ENCODE data around the gene MAJIN. TPM values are rescaled to one million over a fixed set of nuclear protein-coding genes. Genes with fewer than 3 reads are reported as not detected.

MAJIN gene, protein sequence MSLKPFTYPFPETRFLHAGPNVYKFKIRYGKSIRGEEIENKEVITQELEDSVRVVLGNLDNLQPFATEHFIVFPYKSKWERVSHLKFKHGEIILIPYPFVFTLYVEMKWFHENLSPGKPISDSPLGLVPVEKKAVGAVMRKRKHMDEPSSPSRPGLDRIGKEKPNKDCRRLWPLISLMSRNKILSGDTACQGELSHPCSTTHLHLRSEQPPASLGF
- total RNA-seq: not detected in 2 replicates

DNA sequence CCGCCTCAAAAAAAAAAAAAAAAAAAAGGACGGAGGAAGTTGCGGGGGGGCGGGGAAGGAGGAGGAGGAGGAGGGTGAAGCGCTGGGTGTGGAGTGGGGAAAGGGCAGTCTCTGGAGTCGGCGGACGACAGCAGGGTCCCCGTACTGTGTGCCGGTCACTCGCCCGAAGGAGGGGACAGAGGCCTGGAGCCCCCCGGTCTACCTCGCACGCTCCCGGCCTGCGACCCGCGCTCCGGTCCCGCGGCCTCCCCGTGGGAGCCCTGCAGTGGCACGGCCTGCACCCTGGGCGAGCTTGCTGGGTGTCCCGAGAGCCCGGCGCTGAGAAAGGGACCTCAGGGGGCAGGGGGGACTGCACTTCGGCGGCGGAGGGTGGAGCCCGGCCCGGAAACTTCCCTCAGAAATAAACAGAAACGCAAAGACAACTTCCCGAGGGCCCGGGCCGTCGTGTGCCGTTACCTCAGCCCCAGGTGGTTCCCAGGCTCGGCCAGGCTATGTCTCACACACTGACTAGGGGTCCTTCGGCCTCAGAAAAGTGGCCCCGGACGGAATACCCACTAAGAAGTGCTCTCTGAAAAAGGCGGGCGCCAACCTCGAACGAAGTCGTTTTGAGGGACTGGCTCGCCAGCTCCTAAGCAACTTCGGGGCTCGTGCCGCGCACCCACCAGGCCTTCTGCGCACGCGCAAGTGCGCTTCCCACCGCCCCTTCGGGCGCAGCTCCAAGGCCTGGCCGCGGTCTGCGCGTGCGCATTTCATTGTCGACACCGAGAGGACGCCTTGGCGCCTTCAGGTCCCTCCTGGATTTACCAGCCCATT lies at the start of gene MAJIN:
TSS of gene MAJIN (minus strand) at position 688 of the 813 bp plus-strand sequence. CDS start 12,703 bp downstream, outside the sequence.

DNA sequence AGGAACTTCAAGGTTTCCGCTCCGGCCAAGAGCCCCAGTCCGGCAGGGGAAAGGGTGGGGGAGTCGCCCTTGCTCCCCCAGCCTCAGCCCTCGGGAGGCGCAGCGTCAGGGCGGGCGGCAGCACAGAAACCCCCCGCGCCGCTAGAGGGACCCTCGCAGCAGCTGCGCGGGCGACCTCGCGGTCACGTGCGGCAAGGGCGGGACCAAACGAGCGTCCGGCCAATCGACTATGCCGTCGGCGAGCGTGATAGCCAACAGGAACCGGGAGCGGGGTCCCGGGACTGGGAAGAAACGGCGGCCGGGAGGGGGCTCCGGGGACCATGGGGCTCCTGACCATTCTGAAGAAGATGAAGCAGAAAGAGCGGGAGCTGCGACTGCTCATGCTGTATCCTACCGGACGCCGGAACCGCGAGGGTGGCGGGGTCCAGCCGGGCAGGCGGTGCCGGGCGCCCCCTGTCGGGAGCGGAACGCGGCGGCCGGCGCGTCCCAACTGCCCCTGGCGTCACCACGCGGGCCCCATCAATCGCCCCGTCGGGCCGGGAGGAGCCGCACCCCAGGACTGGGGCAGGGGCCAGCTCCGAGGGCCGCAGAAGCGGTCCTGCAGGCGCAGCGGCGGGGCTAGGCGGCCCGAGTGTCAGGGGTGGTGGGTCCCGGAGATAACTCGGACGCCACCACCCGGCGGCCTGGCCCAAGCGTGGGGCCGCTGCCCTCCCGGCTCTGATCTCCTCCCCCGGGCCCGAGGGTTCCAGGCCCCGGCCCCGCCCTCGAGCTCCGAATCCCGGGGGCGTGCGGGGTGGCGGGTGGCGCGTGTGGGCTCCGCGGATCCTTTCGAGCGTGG lies 42.2 kb upstream of the MAJIN start, which contains the start of gene ARL2:
TSS of gene ARL2 (plus strand) at position 273 of the 838 bp plus-strand sequence. CDS start at position 321, 48 bp downstream.

DNA sequence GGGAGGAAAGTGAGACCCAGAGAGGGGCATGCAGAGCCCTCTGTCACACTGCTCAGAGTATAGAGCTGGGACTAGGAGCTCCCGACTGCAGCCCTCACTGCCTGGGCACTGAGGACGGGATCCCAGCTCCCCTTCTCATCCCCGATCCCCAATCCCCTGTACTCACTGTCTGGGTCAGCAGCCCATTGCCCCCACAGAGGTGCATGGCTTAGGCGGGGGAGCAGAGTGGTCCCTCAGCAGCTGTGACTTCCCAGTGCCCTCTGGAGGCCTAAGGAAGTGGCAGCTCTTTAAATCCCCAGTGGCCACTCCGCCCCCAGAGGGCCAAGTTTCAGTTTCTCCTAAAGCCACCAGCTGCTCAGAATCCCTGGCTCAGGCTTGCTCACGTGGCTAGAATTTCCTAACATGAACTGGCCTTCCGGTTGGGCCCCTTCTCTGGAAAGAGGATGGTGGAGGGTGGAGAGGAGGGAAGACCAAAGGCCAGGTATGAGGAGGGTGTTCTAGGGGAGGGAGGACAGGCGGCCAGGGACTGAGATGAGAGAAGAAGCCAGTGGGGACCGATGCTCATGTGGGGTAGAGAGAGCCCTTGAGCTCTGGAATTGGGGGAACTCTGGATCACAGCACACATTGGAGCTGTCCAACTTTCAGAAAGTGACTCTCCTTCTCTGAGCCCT lies 24.9 kb upstream of the MAJIN start, which contains the start of gene BATF2:
TSS of gene BATF2 (minus strand) at position 262 of the 671 bp plus-strand sequence. CDS start at position 205, 57 bp downstream.

DNA sequence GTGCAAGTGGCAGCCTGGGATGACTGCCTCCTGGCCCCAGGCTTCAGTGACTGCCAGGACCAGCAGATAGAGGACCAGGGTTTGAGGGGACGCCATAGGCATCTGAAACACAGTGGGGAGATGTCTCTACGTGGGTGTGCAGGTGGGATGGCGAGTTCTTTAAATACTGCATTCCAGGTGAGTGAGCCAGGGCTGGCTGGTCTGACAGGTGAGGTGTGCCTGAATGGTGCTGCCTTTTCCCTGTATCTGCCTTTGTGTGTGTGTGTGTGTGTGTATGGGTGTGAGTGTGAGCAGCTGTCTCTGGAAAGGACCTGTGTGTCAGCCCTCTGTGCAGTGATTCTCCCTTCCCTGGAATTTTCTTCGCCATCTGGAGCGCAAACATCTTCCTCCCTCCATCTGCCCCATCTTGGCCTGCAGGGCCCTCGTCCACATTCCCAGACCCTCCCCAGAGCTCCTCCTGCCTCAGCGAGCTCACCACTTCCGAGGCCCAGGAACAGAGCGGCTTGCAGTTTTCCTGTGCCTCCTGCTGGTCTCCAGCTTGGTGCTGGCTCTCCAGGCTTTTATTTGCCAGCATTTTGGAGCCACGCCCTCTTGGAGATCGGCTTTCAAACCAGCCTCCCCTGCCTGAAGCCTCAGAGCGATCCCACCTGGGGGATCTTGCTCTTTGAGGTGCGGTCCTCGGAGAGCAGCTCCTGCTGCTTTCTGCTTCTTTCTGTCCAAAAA lies 36.4 kb downstream of the MAJIN start, which contains the start of gene GPHA2:
TSS of gene GPHA2 (minus strand) at position 535 of the 723 bp plus-strand sequence. CDS start at position 102, 433 bp downstream.

DNA sequence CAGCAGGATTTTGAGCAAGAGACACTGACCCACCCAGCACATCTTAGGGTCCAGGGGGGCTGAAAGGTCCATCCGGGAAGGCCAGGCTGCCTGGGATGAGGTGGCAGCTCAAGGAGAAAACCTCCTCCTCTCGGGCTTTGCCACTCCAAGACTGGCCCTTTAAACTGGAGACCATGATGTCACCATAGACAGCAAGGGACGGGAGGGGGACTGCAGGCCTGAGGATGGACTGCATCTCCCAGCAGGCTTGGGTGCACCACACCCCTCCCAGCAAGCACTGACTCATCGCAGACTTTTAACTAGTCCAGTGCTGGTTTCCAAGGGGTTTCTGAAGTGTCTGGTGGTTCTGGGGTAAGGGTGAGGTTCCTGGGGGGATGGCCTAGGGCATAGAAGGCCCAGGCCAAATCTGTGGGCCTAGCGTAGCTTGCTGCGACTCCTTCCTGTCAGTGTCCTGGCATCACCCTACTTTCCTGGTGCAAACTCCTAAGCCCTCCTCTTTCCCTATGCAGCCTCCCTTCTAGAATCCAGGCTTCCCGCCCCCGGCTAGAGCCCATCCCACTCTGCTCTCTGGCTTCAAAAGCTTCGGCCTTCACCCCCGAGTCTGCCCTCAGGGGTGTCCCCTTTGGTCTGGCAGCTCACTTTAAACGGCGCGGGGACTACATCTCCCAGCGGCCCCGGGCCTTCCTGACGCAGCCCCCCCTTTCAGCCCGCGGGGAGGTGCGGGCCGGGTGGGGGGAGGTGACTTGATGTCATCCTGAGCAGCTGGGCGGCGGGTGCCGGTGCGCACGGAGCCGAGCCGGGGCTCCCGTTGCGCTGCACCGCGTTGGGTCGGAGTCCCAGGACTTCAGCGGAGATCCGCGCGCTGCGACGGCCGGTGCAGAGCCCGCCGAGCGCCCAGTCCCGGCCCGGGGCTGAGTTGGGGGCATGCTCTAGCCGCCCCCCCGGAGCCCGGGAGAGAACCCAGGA lies 47.7 kb downstream of the MAJIN start, which contains the start of gene PPP2R5B:
TSS of gene PPP2R5B (plus strand) at position 746 of the 966 bp plus-strand sequence. CDS start 1,046 bp downstream, outside the sequence.

DNA sequence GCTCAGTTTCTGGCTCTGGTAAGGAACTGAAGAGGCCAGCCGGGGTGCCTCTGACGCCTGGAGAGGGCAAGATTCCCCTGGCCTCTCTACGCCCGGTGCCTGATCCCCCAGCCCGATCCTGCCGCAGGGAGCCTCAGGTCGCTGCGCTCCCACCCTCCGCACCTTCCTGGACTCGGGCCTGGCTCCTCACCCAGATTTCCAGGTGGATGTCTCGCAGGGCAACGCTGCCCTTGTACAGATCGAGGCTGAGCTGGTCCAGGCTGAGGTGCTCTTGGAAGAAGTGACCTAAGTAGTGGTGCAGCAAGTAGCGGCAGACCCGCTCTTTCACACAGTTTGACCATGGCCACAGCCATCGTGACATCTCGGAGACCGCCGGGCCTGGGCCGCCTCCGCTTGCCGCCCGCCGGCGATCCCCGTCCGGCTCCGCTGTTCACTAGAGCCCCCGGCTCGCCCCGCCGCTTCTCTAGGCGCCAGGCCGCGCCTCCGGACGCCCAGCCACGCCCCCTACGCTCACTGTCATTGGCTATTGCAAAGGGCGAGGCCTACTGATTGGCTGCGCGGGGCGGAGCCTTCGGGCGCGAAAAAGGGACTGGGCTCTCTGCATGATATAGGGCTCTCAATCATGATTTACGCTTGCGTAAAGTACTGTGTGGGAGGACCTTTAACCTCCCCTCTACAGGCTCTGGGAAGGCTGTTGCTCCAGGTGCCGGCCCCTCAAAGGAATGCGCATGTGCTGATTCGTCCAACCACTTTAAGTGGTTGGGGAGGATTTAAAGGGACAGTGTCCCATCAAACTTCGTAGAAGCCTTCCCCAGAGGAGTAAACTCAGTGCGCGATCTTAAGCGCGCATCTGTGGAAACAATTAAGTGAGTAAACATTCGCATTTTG lies 54.9 kb downstream of the MAJIN start, which contains the start of gene ATG2A:
TSS of gene ATG2A (minus strand) at position 435 of the 888 bp plus-strand sequence. CDS start at position 361, 74 bp downstream.

Other genes starting within 250 kb of the MAJIN start
- 0.55 and 1.5 TPM in 2 replicates for gene NRXN2, start 248.9 kb downstream of the MAJIN start, total RNA-seq
- gene RASGRP2, start 228.0 kb downstream of the MAJIN start, total RNA-seq: 0.33 and 1.2 TPM in 2 replicates
- gene PYGM, start 212.1 kb downstream of the MAJIN start, total RNA-seq: 0.33 and 0.87 TPM in 2 replicates
- 86.7 and 110 TPM in 2 replicates for gene SF1, start 193.6 kb downstream of the MAJIN start, total RNA-seq
- gene MAP4K2, start 168.9 kb downstream of the MAJIN start, total RNA-seq: 10.5 and 14.4 TPM in 2 replicates
- gene MEN1, start 161.6 kb downstream of the MAJIN start, total RNA-seq: 16.6 and 17.4 TPM in 2 replicates
- 0.11 and 0.12 TPM in 2 replicates for gene CDC42BPG, start 127.5 kb downstream of the MAJIN start, total RNA-seq
- 61.5 and 111 TPM in 2 replicates for gene EHD1, start 93.5 kb downstream of the MAJIN start, total RNA-seq
- gene ATG2A, start 54.9 kb downstream of the MAJIN start, total RNA-seq: 15.4 and 17.5 TPM in 2 replicates
- 7.6 and 12.4 TPM in 2 replicates for gene PPP2R5B, start 47.4 kb downstream of the MAJIN start, total RNA-seq
- not detected in 2 replicates for gene GPHA2, start 36.2 kb downstream of the MAJIN start, total RNA-seq
- gene BATF2, start 24.9 kb upstream of the MAJIN start, total RNA-seq: 0.50 and 0.77 TPM in 2 replicates
- gene ARL2, start 42.1 kb upstream of the MAJIN start, total RNA-seq: 74.7 and 104 TPM in 2 replicates
- 7.4 and 10.4 TPM in 2 replicates for gene SNX15, start 55.3 kb upstream of the MAJIN start, total RNA-seq
- gene SAC3D1, start 69.1 kb upstream of the MAJIN start, total RNA-seq: 8.4 and 20.3 TPM in 2 replicates
- 24.7 and 31.5 TPM in 2 replicates for gene NAALADL1, start 86.4 kb upstream of the MAJIN start, total RNA-seq
- gene CDCA5, start 111.9 kb upstream of the MAJIN start, total RNA-seq: 7.1 and 18.6 TPM in 2 replicates
- 34.0 and 36.2 TPM in 2 replicates for gene ZFPL1, start 112.1 kb upstream of the MAJIN start, total RNA-seq
- gene VPS51, start 124.1 kb upstream of the MAJIN start, total RNA-seq: 153 and 194 TPM in 2 replicates
- 13.1 and 49.4 TPM in 2 replicates for gene TM7SF2, start 139.8 kb upstream of the MAJIN start, total RNA-seq
- 11.4 and 12.0 TPM in 2 replicates for gene ZNHIT2, start 145.6 kb upstream of the MAJIN start, total RNA-seq
- 229 and 277 TPM in 2 replicates for gene FAU, start 150.0 kb upstream of the MAJIN start, total RNA-seq
- 43.4 and 52.5 TPM in 2 replicates for gene MRPL49, start 150.2 kb upstream of the MAJIN start, total RNA-seq
- gene SYVN1, start 162.4 kb upstream of the MAJIN start, total RNA-seq: 19.4 and 47.6 TPM in 2 replicates
- gene SPDYC, start 198.1 kb upstream of the MAJIN start, total RNA-seq: not detected in 2 replicates
- 88.1 and 117 TPM in 2 replicates for gene CAPN1, start 209.8 kb upstream of the MAJIN start, total RNA-seq

Measured in uterine smooth muscle cell (primary cell).